Neural progenitor cell (in vitro differentiated cells): ENCODE measurements around the gene ITIH2. TPM values are rescaled to one million over a fixed set of nuclear protein-coding genes. Genes with fewer than 3 reads are reported as not detected.

Experiments used
- DNase-seq: peaks from one replicate; pipeline ENCODE4 v3.0.0-alpha.2; 2016; ENCODE audit warnings: low spot score
- H2AFZ ChIP-seq: fragments of 200-600 bp; sonication (generic); replicated peaks from 2 replicates; pipeline ENCODE4 v1.6.1; 2016; ENCODE audit warnings: antibody characterized with exemption
- H3F3A ChIP-seq: fragments of 200-600 bp; sonication (generic); 2 replicates; pipeline ENCODE4 v1.6.1; 2016; ENCODE audit warnings: antibody characterized with exemption, low read depth
- H3K27ac ChIP-seq: fragments of 200-600 bp; sonication (generic); 2 replicates; pipeline ENCODE4 v1.5.1; 2016; ENCODE audit warnings: mild to moderate bottlenecking
- H3K27me3 ChIP-seq: fragments of 200-600 bp; sonication (generic); 2 replicates; pipeline ENCODE4 v1.6.1; 2016; ENCODE audit warnings: mild to moderate bottlenecking, moderate library complexity
- H3K36me3 ChIP-seq: fragments of 200-600 bp; sonication (generic); 2 replicates; pipeline ENCODE4 v1.5.1; 2016
- H3K4me1 ChIP-seq: fragments of 200-600 bp; sonication (generic); 2 replicates; pipeline ENCODE4 v1.6.1; 2016; ENCODE audit warnings: mixed run types
- H3K4me2 ChIP-seq: fragments of 200-600 bp; sonication (generic); 2 replicates; pipeline ENCODE4 v1.6.1; 2016
- H3K4me3 ChIP-seq: fragments of 200-600 bp; sonication (generic); 2 replicates; pipeline ENCODE4 v1.5.1; 2016
- H3K79me2 ChIP-seq: fragments of 200-600 bp; sonication (generic); 2 replicates; pipeline ENCODE4 v1.6.1; 2016; ENCODE audit warnings: low read depth
- H3K9ac ChIP-seq: fragments of 200-600 bp; sonication (generic); 2 replicates; pipeline ENCODE4 v1.6.1; 2016
- H3K9me3 ChIP-seq: fragments of 200-600 bp; sonication (generic); 2 replicates; pipeline ENCODE4 v1.5.1; 2016; ENCODE audit warnings: low read depth
- H4K20me1 ChIP-seq: fragments of 200-600 bp; sonication (generic); 2 replicates; pipeline ENCODE4 v1.6.1; 2016; ENCODE audit warnings: low read depth
- H3K27ac Mint-ChIP-seq: 3 replicates; pipeline ENCODE4 v1.8.0; 2021; ENCODE audit warnings: mixed read lengths
- H3K27me3 Mint-ChIP-seq: 2 replicates; pipeline ENCODE4 v1.8.0; 2022; ENCODE audit warnings: low read depth, mild to moderate bottlenecking, inconsistent platforms, moderate library complexity, mixed read lengths; ENCODE audit not compliant: insufficient read depth
- H3K36me3 Mint-ChIP-seq: 3 replicates; pipeline ENCODE4 v1.8.0; 2021; ENCODE audit warnings: mixed read lengths
- H3K4me1 Mint-ChIP-seq: 3 replicates; pipeline ENCODE4 v1.8.0; 2021; ENCODE audit warnings: mixed read lengths
- H3K4me3 Mint-ChIP-seq: 3 replicates; pipeline ENCODE4 v1.8.0; 2021; ENCODE audit warnings: mild to moderate bottlenecking, moderate library complexity, mixed read lengths
- H3K9me3 Mint-ChIP-seq: 3 replicates; pipeline ENCODE4 v1.8.0; 2020; ENCODE audit warnings: mixed read lengths
- CTCF ChIP-seq: fragments of 200-600 bp; sonication (generic); IDR thresholded peaks from 2 replicates; pipeline ENCODE4 v1.5.1; 2017; ENCODE audit warnings: antibody characterized with exemption, mild to moderate bottlenecking
- EZH2 ChIP-seq: fragments of 200-600 bp; sonication (generic); IDR thresholded peaks from 2 replicates; pipeline ENCODE4 v1.6.1; 2017; ENCODE audit warnings: antibody characterized with exemption, mild to moderate bottlenecking, moderate library complexity
- EZH2phosphoT487 ChIP-seq: fragments of 200-600 bp; sonication (generic); IDR thresholded peaks from 2 replicates; pipeline ENCODE4 v1.6.1; 2017; ENCODE audit warnings: antibody characterized with exemption
- total RNA-seq: library from RNA; depleted of rRNA; stranded (reverse); fragments of >200 nt; gene quantifications from 2 replicates; pipeline ENCODE4 v1.2.3, GENCODE V29; 2015; ENCODE audit warnings: low replicate concordance

The ITIH2 gene
- total RNA-seq, 1 donor from 2014 or later: not detected

- Mint-ChIP-seq H3K9me3 (no peaks in the 10 kb centered on the region), H3K27ac (no peak overlapping the region), H3K27me3 (no peaks in the 10 kb centered on the region), H3K4me3 (no peak overlapping the region), H3K4me1 (peaks cover 6% of the 10 kb centered on the region), H3K36me3 (peaks cover 30% of the 10 kb centered on the region)
- no peak overlapping the region for H3K9ac ChIP-seq
- H3K27ac ChIP-seq: no peak overlapping the region
- H3F3A ChIP-seq: no peaks in the 10 kb centered on the region
- no peak for TF ChIP-seq EZH2phosphoT487
- TF ChIP-seq EZH2: no peak
- TF ChIP-seq CTCF: no peak
- H3K27me3 ChIP-seq: no peaks in the 10 kb centered on the region
- H3K4me1 ChIP-seq: peaks cover 9% of the 10 kb centered on the region
- no peak overlapping the region for H3K4me2 ChIP-seq
- peaks cover 76% of the 10 kb centered on the region for H3K79me2 ChIP-seq
- no peak overlapping the region for H3K4me3 ChIP-seq
- H3K36me3 ChIP-seq: no peaks in the 10 kb centered on the region
- no peak for DNase-seq
- no peak overlapping the region for H2AFZ ChIP-seq
- no peaks in the 10 kb centered on the region for H3K9me3 ChIP-seq
- H4K20me1 ChIP-seq: peaks cover 64% of the 10 kb centered on the region
Measured at GRCh38 chr10:7794251-7795026, 91.3 kb downstream of the ITIH2 start.

GRCh38 chr10:7795605-7796004 is 92.5 kb downstream of the ITIH2 start:
- Histone ChIP-seq H3K4me2 (no peak overlapping the region), H3K9me3 (no peaks in the 10 kb centered on the region), H3K4me3 (no peak overlapping the region), H3K4me1 (no peaks in the 10 kb centered on the region), H3K27me3 (no peaks in the 10 kb centered on the region), H3K9ac (no peak overlapping the region), H3F3A (no peaks in the 10 kb centered on the region), H3K79me2 (peaks cover 64% of the 10 kb centered on the region), H3K36me3 (no peaks in the 10 kb centered on the region), H3K27ac (no peak overlapping the region), H4K20me1 (peaks cover 52% of the 10 kb centered on the region), H2AFZ (no peak overlapping the region)
- H3K27ac Mint-ChIP-seq: no peak overlapping the region
- H3K36me3 Mint-ChIP-seq: peaks cover 33% of the 10 kb centered on the region
- H3K9me3 Mint-ChIP-seq: no peaks in the 10 kb centered on the region
- no peak for DNase-seq
- TF ChIP-seq EZH2phosphoT487 (no peak), EZH2 (no peak), CTCF (no peak)
- H3K4me3 Mint-ChIP-seq: no peak overlapping the region
- H3K27me3 Mint-ChIP-seq: no peaks in the 10 kb centered on the region
- H3K4me1 Mint-ChIP-seq: peaks cover 2% of the 10 kb centered on the region

DNA sequence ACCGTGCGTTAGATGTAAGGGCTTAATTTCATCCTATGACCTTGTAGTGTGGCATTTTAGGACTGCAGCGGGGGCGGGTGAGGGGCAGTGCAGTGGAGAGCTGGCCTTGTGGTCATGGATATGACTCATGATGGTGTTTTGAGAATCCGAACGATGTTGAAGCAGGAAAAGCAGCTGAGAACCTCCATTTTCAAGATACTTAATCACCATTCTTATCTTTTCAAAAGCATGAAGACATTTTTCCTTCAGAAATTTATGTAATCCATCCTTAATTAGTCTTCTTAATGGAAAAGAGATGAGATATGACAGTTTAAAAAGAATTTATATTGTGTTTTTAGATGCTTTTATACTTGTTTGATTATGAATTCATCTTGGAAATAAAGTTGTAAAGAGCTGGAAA is 94.5 kb downstream of the ITIH2 start:
- no peak for DNase-seq
- H3K4me3 Mint-ChIP-seq: no peak overlapping the region
- H3K36me3 ChIP-seq: peaks cover 5% of the 10 kb centered on the region
- no peaks in the 10 kb centered on the region for H3K4me1 ChIP-seq
- no peak overlapping the region for H3K9ac ChIP-seq
- H3K27ac ChIP-seq: no peak overlapping the region
- H3K4me1 Mint-ChIP-seq: no peaks in the 10 kb centered on the region
- peaks cover 33% of the 10 kb centered on the region for H3K36me3 Mint-ChIP-seq
- no peaks in the 10 kb centered on the region for H3F3A ChIP-seq
- no peaks in the 10 kb centered on the region for H3K27me3 Mint-ChIP-seq
- H3K9me3 Mint-ChIP-seq: no peaks in the 10 kb centered on the region
- H3K4me2 ChIP-seq: no peak overlapping the region
- no peaks in the 10 kb centered on the region for H3K9me3 ChIP-seq
- no peak overlapping the region for H2AFZ ChIP-seq
- TF ChIP-seq EZH2phosphoT487: no peak
- TF ChIP-seq CTCF: no peak
- TF ChIP-seq EZH2: no peak
- peaks cover 34% of the 10 kb centered on the region for H4K20me1 ChIP-seq
- no peak overlapping the region for H3K27ac Mint-ChIP-seq
- no peak overlapping the region for H3K4me3 ChIP-seq
- H3K27me3 ChIP-seq: no peaks in the 10 kb centered on the region
- peaks cover 44% of the 10 kb centered on the region for H3K79me2 ChIP-seq

Other genes with a start within 250 kb of the ITIH2 start
- gene ITIH5, start 36.4 kb upstream of the ITIH2 start, total RNA-seq: 0.84 and 1.1 TPM in 2 replicates
- gene KIN, start 84.7 kb downstream of the ITIH2 start, total RNA-seq: 9.1 and 23.6 TPM in 2 replicates
- gene ATP5F1C, start 84.9 kb downstream of the ITIH2 start, total RNA-seq: 356 and 466 TPM in 2 replicates
- gene TAF3, start 115.2 kb downstream of the ITIH2 start, total RNA-seq: 3.4 and 4.6 TPM in 2 replicates